PC-9 (cell line): ENCODE measurements around the gene ADSL. TPM values are rescaled to one million over a fixed set of nuclear protein-coding genes. Genes with fewer than 3 reads are reported as not detected.

Experiments
- BruUV-seq: library from RNA; stranded (reverse); fragments of 400-500 nt; replicated peaks from 2 replicates; lab custom pipeline; 2021; lab: Mats Ljungman, UMichigan
- CTCF ChIA-PET: fragments of 300-600 bp; sonication (Branson Sonifier 250); formaldehyde crosslinking; loops from one replicate; lab custom pipeline; 2022; ENCODE audit warnings: antibody characterized with exemption; lab: Charles Lee
- POLR2A ChIA-PET: fragments of 300-600 bp; sonication (Branson Sonifier 250); formaldehyde crosslinking; loops from one replicate; lab custom pipeline; 2022; ENCODE audit warnings: antibody characterized with exemption; ENCODE audit not compliant: unreplicated experiment; lab: Charles Lee
- DNase-seq, 2 experiments: peaks; one replicate each; pipeline versions ENCODE4 v3.0.0 to v3.0.0-alpha.2; 2015 to 2022; ENCODE audit warnings: mixed read lengths in 1 of 2
- H2AFZ ChIP-seq: fragments of 200-600 bp; sonication (generic); 2 replicates; pipeline ENCODE4 v1.8.1; 2017; ENCODE audit warnings: antibody characterized with exemption
- H3F3A ChIP-seq: fragments of 200-600 bp; sonication (generic); 2 replicates; pipeline ENCODE4 v1.8.1; 2017; ENCODE audit warnings: antibody characterized with exemption, mild to moderate bottlenecking, low read depth; ENCODE audit not compliant: insufficient read depth
- H3K27ac ChIP-seq: fragments of 200-600 bp; sonication (generic); 2 replicates; pipeline ENCODE4 v1.6.1; 2016; ENCODE audit warnings: mixed run types
- H3K27me3 ChIP-seq: fragments of 200-600 bp; sonication (generic); 2 replicates; pipeline ENCODE4 v1.6.1; 2016; ENCODE audit warnings: low read depth, mixed run types; ENCODE audit not compliant: insufficient read depth
- H3K36me3 ChIP-seq: fragments of 200-600 bp; sonication (generic); 2 replicates; pipeline ENCODE4 v1.6.1; 2016; ENCODE audit warnings: low read depth, mixed run types
- H3K4me1 ChIP-seq: fragments of 200-600 bp; sonication (generic); replicated peaks from 2 replicates; pipeline ENCODE4 v1.6.1; 2016; ENCODE audit warnings: mixed run types; ENCODE audit not compliant: insufficient read depth
- H3K4me2 ChIP-seq: fragments of 200-600 bp; sonication (generic); 2 replicates; pipeline ENCODE4 v1.6.1; 2017; ENCODE audit warnings: mixed run types
- H3K4me3 ChIP-seq: fragments of 200-600 bp; sonication (generic); 2 replicates; pipeline ENCODE4 v1.6.1; 2016; ENCODE audit warnings: mixed run types
- H3K79me2 ChIP-seq: fragments of 200-600 bp; sonication (generic); 2 replicates; pipeline ENCODE4 v1.6.1; 2017; ENCODE audit warnings: low read depth, mixed run types
- H3K9me2 ChIP-seq: fragments of 200-600 bp; sonication (generic); 2 replicates; pipeline ENCODE4 v1.8.1; 2017; ENCODE audit warnings: mild to moderate bottlenecking; ENCODE audit not compliant: insufficient read depth
- H3K9me3 ChIP-seq: fragments of 200-600 bp; sonication (generic); 2 replicates; pipeline ENCODE4 v1.8.1; 2016; ENCODE audit warnings: low read depth; ENCODE audit not compliant: insufficient read depth
- H4K20me1 ChIP-seq: fragments of 200-600 bp; sonication (generic); 2 replicates; pipeline ENCODE4 v1.8.1; 2017; ENCODE audit not compliant: insufficient read depth
- CTCF ChIP-seq: fragments of 200-600 bp; sonication (generic); conservative IDR thresholded peaks from 2 replicates; pipeline ENCODE4 v1.6.1; 2017; ENCODE audit warnings: mixed run types, antibody characterized with exemption, mild to moderate bottlenecking, moderate library complexity
- EZH2 ChIP-seq: fragments of 200-600 bp; sonication (generic); IDR thresholded peaks from 2 replicates; pipeline ENCODE4 v1.8.0; 2017; ENCODE audit warnings: antibody characterized with exemption, low read depth
- intact Hi-C: fragments of 100-400 bp; cut with micrococcal nuclease; formaldehyde crosslinking; loops from one replicate; pipeline ENCODE4 v1.10.0; 2022; ENCODE audit not compliant: unreplicated experiment
- total RNA-seq: library from RNA; stranded (reverse); gene quantifications from 2 replicates; pipeline ENCODE4 v1.2.3, GENCODE V29; 2021

Gene ADSL
- total RNA-seq, 1 experiment from 2014 or later: 56.2 TPM

GRCh38 chr22:40322818-40323447 is 23.4 kb upstream of the ADSL start:
- no peaks in the 10 kb centered on the region for H3K27me3 ChIP-seq
- H3K36me3 ChIP-seq: peaks cover 17% of the 10 kb centered on the region; the same call in 1 of the 2 replicates
- BruUV-seq: no TSS peak
- H3K4me1 ChIP-seq: no peaks in the 10 kb centered on the region
- intact Hi-C loops: no loop called here
- no peaks in the 10 kb centered on the region for H3K9me2 ChIP-seq
- H3K9me3 ChIP-seq: no peaks in the 10 kb centered on the region
- ChIA-PET CTCF (no interaction called here), POLR2A (no interaction called here)
- 0 out of 2 replicates have a peak, but pooled peaks cover 3% of the 10 kb centered on the region for H4K20me1 ChIP-seq
- no peaks in the 10 kb centered on the region for H3K79me2 ChIP-seq
- TF ChIP-seq CTCF: no peak
- no peak overlapping the region for H3K4me2 ChIP-seq
- H3K4me3 ChIP-seq: no peak overlapping the region
- no peak overlapping the region for H3K27ac ChIP-seq
- DNase-seq: no peak
- no peak overlapping the region for H2AFZ ChIP-seq
- H3F3A ChIP-seq: no peaks in the 10 kb centered on the region

GRCh38 chr22:40323681-40324171 is 22.6 kb upstream of the ADSL start:
- Histone ChIP-seq H3K4me1 (no peaks in the 10 kb centered on the region), H3K9me3 (no peaks in the 10 kb centered on the region), H3K9me2 (no peaks in the 10 kb centered on the region), H3K27ac (no peak overlapping the region), H2AFZ (no peak overlapping the region), H3K4me2 (no peak overlapping the region), H3K4me3 (no peak overlapping the region), H3K79me2 (no peaks in the 10 kb centered on the region), H3K36me3 (peaks cover 17% of the 10 kb centered on the region; the same call in 1 of the 2 replicates), H3K27me3 (no peaks in the 10 kb centered on the region), H4K20me1 (0 out of 2 replicates have a peak, but pooled peaks cover 3% of the 10 kb centered on the region), H3F3A (no peaks in the 10 kb centered on the region)
- CTCF ChIA-PET: no interaction called here
- BruUV-seq: no TSS peak
- intact Hi-C loops: no loop called here
- DNase-seq: no peak
- POLR2A ChIA-PET: no interaction called here
- TF ChIP-seq CTCF: no peak
- no peak for TF ChIP-seq EZH2

GRCh38 chr22:40324468-40325305 is 21.6 kb upstream of the ADSL start:
- Histone ChIP-seq H2AFZ (no peak overlapping the region), H3K9me3 (no peaks in the 10 kb centered on the region), H3K27ac (no peak overlapping the region), H3K4me3 (no peak overlapping the region), H3K36me3 (peaks cover 17% of the 10 kb centered on the region; the same call in 1 of the 2 replicates), H3K79me2 (no peaks in the 10 kb centered on the region), H3K9me2 (no peaks in the 10 kb centered on the region), H3K27me3 (no peaks in the 10 kb centered on the region), H4K20me1 (0 out of 2 replicates have a peak, but pooled peaks cover 3% of the 10 kb centered on the region), H3K4me2 (no peak overlapping the region), H3K4me1 (no peaks in the 10 kb centered on the region), H3F3A (no peaks in the 10 kb centered on the region)
- ChIA-PET CTCF (no interaction called here), POLR2A (no interaction called here)
- no peak for TF ChIP-seq EZH2
- TF ChIP-seq CTCF: no peak
- DNase-seq: no peak
- intact Hi-C loops: no loop called here
- no TSS peak for BruUV-seq
